SJSA1 (cell line): ENCODE results near the gene FAXC. TPM values are rescaled to one million over a fixed set of nuclear protein-coding genes. Genes with fewer than 3 reads are reported as not detected.

ENCODE experiments used
- DNase-seq, 2 experiments: peaks; one replicate each; pipeline ENCODE4 v3.0.0-alpha.2; 2015 to 2020; ENCODE audit warnings: low spot score in 2 of 2, low read depth in 1 of 2
- H3K27ac ChIP-seq: fragments of 250-450 bp; sonication (Bioruptor Pico); 2 replicates; pipeline ENCODE4 v1.5.1; 2020; ENCODE audit warnings: mild to moderate bottlenecking, moderate library complexity
- H3K27me3 ChIP-seq: fragments of 250-450 bp; sonication (Bioruptor Pico); replicated peaks from 2 replicates; pipeline ENCODE4 v1.5.1; 2020; ENCODE audit warnings: mild to moderate bottlenecking, moderate library complexity
- H3K36me3 ChIP-seq: fragments of 250-450 bp; sonication (Bioruptor Pico); 2 replicates; pipeline ENCODE4 v1.5.1; 2020; ENCODE audit warnings: mild to moderate bottlenecking
- H3K4me1 ChIP-seq: fragments of 250-450 bp; sonication (Bioruptor Pico); replicated peaks from 2 replicates; pipeline ENCODE4 v1.6.1; 2021; ENCODE audit warnings: mild to moderate bottlenecking
- H3K4me3 ChIP-seq: fragments of 250-450 bp; sonication (Bioruptor Pico); 2 replicates; pipeline ENCODE4 v1.5.1; 2020; ENCODE audit warnings: mild to moderate bottlenecking
- H3K9me3 ChIP-seq: fragments of 250-450 bp; sonication (Bioruptor Pico); replicated peaks from 2 replicates; pipeline ENCODE4 v1.5.1; 2020; ENCODE audit warnings: mild to moderate bottlenecking
- total RNA-seq: library from RNA; depleted of rRNA; stranded (reverse); fragments of >200 nt; shearing (Covaris generic); gene quantifications from 2 replicates; pipeline ENCODE4 v1.2.3, GENCODE V29; 2014; rRNA removed

Gene FAXC
- total RNA-seq = 10.5 and 20.5 TPM in 2 replicates

DNA sequence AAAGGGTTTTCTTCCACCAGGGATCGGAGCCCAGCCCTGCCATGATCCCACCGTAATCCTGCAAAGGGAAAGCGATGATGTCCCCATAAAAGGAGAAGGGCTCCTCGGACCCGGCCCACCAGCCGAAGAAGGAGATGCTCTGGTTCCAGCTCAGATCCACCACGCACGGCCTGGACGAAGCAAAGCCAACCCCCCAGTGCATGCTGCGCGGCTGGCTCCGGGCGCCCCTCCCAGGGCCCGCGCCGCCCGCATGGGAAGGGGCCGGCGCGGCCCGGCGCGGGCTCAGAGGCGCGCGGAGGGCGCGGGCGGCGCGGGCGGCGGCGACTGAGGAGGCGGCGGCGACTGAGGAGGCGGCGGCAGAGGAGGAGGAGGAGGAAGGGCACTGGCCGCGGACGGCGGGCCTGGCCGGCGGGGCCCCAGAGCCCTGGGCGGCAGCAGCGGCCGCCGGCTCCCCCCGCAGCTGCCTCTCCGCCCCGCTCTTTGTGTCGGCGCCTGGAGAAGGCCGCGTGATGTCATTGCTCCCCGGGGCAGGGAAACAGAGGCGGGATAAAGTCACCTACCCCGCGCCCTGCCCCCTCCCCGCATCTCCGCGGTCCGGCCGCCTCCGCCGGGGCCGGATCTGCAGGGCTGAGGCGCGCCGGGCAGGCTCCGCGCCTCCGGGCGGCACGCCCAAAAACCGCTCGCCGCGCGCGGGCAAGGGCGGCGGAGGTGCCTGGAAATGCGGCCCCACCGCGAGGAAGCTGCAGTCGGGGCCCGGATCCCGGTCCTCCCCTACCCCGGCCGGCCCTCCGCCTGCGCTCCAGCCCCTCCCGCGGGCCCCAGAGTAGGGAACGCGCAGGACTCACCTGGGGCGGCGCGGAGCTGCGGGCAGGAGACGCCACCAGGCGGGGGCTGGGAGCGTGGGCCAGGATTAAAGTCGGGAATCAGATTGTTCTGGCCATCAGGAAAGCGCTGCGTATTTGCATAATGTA is at the start of gene FAXC:
Gene FAXC (minus strand): TSS at position 504 of the 971 bp plus-strand sequence. CDS start 302 bp downstream, at position 202.
- 0 out of 2 replicates have a peak, but pooled peaks cover 2% of the 10 kb centered on the region for H3K27me3 ChIP-seq
- peaks cover 48% of the 10 kb centered on the region for H3K4me1 ChIP-seq
- H3K36me3 ChIP-seq = peaks cover 3% of the 10 kb centered on the region; the same call in 1 of the 2 replicates
- H3K4me3 ChIP-seq = peak within 1 kb of the TSS; percentile 79
- peak within 1 kb of the TSS; percentile 61 for H3K27ac ChIP-seq
- no peaks in the 10 kb centered on the region for H3K9me3 ChIP-seq
- peak; percentile 62 to 64 for DNase-seq

DNA sequence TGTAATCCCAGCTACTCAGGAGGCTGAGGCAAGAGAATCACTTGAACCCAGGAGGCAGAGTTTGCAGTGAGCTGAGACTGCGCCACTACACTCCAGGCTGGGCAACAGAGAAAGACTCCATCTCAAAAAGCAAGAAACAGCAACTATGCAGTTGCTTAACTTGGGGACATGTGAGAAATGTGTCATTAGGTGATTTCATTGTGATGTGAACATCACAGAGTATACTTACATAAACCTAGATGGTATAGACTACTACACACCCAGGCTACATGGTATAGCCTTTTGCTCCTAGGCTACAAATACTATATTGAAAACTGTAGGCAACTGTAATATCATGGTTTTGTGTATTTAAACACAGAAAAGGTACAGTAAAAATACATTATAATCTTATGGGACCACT is 47.8 kb upstream of the FAXC start:
- H3K27me3 ChIP-seq = no peaks in the 10 kb centered on the region

DNA sequence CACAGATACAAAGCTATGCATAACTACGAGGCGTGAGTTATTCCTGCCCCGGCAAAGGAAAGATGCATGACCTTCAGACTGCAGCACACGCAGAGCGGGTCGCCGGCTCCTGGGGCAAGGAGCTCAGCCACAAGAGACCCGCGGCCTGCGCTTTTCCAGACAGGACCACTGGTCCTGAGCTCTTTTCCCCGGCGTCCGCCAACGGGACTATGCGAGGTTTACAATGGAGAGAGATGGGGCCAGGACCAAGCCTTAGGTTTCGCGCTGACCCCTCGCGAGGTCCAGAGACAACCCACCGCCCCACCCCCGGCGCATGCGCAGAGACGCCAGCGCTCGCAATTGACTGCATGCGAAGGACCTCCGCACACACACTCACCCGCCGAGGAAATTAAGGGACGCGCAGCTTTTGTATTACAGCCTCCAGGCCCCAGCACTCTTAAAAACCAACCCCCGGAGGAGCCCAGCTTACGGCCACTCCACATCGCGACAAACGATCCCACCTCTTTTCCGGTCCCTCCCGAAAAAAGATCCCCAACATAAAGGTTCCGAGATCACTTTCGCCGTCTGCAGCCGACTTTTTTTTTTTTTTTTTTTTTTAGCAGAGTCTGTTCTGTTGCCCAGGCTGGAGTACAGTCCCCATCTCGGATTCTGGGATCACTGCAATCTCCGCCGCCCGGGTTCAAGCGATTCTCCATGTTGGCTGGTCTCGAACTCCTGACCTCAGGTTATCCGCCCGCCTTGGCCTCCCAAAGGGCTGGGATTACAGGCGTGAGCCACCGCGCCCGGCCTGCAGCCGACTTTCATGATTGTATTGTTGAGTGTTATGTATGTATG is 44.4 kb upstream of the FAXC start, which contains the start of gene COQ3:
Gene COQ3 (minus strand): TSS at position 498 of the 834 bp plus-strand sequence. CDS start 16 bp downstream, at position 482.
- no peaks in the 10 kb centered on the region for H3K27me3 ChIP-seq
- peak within 1 kb of the TSS; percentile 55 for H3K27ac ChIP-seq
- no peaks in the 10 kb centered on the region; the same call in 1 of the 2 replicates for H3K4me1 ChIP-seq
- H3K9me3 ChIP-seq = no peaks in the 10 kb centered on the region
- H3K4me3 ChIP-seq = peak within 1 kb of the TSS; percentile 64
- H3K36me3 ChIP-seq = peaks cover 13% of the 10 kb centered on the region
- DNase-seq = peak; percentile 86 to 89

More for the DNA sequence above, 47.8 kb upstream of the FAXC start:
- H3K4me3 ChIP-seq = no peak overlapping the region
- H3K9me3 ChIP-seq = no peaks in the 10 kb centered on the region
- DNase-seq = no peak
- no peak overlapping the region for H3K27ac ChIP-seq
- no peaks in the 10 kb centered on the region; the same call in 1 of the 2 replicates for H3K4me1 ChIP-seq
- peaks cover 45% of the 10 kb centered on the region for H3K36me3 ChIP-seq

DNA sequence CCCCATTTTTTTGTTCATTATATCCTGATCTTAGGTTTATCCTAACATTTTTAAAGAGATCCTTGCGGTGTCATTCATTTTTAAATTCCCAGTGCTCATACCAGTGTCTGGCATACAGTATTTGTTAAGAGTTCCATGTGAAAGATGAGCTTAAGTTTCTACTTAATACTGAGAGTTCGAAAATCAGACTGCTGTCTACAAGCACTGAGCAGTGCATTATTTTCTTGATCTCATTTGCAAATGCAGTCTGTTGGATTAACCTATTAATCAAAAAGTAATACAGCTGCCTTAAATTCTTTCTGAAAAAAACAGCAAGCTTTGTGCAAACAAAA is 43.9 kb upstream of the FAXC start:
- Histone ChIP-seq H3K27ac (peak overlapping the region; percentile 55; the same call in 1 of the 2 replicates), H3K36me3 (peaks cover 8% of the 10 kb centered on the region; the same call in 1 of the 2 replicates), H3K4me3 (peak overlapping the region; percentile 64), H3K4me1 (no peaks in the 10 kb centered on the region; the same call in 1 of the 2 replicates), H3K9me3 (no peaks in the 10 kb centered on the region), H3K27me3 (no peaks in the 10 kb centered on the region)
- no peak for DNase-seq

DNA sequence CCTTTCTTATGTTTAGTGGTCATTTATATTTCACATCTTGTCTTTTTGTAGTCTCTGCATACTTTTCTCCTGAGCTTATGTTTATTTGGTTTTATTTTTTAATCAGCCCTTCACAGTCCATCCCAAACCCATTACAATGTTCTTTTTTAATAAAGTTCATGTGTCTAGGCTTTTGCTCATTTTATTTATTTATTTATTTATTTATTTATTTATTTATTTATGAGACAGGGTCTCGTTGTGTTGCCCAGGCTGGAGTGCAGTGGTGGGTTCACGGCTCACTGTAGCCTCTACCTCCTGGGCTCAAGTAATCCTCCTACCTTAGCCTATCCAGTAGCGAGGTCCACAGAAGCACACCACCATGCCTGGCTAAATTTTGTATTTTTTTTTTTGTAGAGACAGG is 41.4 kb upstream of the FAXC start:
- no peaks in the 10 kb centered on the region for H3K9me3 ChIP-seq
- H3K36me3 ChIP-seq = no peaks in the 10 kb centered on the region; the same call in 1 of the 2 replicates
- H3K27ac ChIP-seq = no peak overlapping the region
- DNase-seq = no peak
- H3K4me1 ChIP-seq = no peaks in the 10 kb centered on the region; the same call in 1 of the 2 replicates
- H3K27me3 ChIP-seq = no peaks in the 10 kb centered on the region
- no peak overlapping the region for H3K4me3 ChIP-seq

DNA sequence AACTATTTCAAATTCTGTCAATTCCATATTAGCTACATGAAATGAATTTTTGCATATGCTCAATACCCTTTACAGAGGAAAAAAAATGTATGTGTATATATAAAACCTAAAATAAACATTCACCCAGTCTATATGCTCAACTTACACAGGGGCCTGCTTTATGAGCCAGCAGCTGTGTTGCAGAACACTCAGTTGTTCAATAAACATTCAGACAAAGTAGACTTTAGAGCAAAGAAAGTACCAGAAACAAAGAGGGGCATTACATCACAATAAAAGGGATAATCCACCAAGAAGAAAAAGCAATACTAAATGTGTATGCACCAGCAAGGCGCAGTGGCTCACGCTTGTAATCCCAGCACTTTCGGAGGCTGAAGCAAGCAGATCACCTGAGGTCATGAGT is 35.0 kb upstream of the FAXC start:
- Histone ChIP-seq H3K36me3 (no peaks in the 10 kb centered on the region), H3K9me3 (no peaks in the 10 kb centered on the region), H3K4me3 (no peak overlapping the region), H3K27ac (no peak overlapping the region), H3K4me1 (no peaks in the 10 kb centered on the region), H3K27me3 (no peaks in the 10 kb centered on the region)
- DNase-seq = no peak

DNA sequence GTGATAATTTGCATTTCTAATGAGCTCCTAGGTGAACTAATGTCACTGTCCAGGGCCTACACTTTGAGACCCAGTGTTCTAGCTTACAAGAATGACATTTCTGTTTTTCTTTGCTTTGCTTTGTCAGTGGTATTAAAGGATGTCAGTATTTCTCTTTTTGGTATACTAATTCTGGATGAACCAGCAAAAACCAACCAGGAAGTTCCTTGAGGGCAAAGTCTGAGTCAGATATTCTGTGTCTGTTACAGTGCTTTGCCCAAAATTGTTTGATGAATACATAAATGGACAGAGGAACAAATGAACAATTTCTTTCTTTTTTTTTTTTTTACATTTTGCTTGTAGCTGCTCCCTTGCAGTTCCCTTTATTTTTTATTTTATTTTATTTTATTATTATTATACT is 29.2 kb upstream of the FAXC start:
- H3K9me3 ChIP-seq = no peaks in the 10 kb centered on the region

DNA sequence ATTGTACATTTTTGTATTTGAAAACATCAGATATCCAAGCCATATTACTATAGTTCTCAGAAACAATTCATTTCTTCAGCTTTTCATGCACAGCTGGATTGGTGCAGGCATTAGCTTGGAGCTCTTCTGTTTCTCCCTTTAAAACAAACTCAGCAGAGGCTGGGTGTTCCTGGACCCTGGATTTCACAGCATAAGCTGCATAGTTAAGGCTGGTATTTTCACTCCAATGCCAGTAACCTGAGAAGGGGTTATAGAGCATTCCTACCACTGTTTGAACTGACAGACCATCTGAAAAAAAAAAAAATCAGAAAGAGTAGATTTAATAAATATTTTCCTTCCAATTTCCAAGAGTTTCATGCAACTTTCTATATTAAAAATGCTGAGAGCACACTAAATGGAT is 20.1 kb upstream of the FAXC start:
- H3K4me1 ChIP-seq = no peaks in the 10 kb centered on the region
- no peaks in the 10 kb centered on the region for H3K27me3 ChIP-seq
- H3K9me3 ChIP-seq = no peaks in the 10 kb centered on the region
- no peak for DNase-seq
- H3K27ac ChIP-seq = no peak overlapping the region
- no peak overlapping the region for H3K4me3 ChIP-seq
- H3K36me3 ChIP-seq = no peaks in the 10 kb centered on the region

More for the DNA sequence above, 29.2 kb upstream of the FAXC start:
- no peaks in the 10 kb centered on the region for H3K27me3 ChIP-seq
- no peak overlapping the region for H3K27ac ChIP-seq
- no peaks in the 10 kb centered on the region; the same call in 1 of the 2 replicates for H3K36me3 ChIP-seq
- no peak overlapping the region for H3K4me3 ChIP-seq
- H3K4me1 ChIP-seq = no peaks in the 10 kb centered on the region
- DNase-seq = no peak

DNA sequence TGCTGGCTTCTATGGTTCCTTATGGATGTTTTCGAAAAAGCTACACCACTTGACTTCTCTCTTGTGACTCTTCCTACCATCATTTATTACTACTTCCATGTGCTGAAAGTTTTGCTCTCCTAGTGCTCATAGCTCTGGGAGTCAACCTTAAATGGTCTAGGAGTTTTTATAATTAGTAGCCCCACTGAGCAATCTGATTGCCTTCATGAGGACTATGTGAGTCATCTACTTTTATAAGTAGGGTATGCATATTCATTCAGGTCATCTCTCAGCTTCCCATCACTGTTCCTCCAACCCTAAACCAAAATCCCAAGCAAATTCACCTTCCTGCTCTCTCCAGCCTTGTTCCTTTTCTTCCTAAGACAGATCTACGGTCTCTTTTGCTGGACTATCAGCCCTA is 17.4 kb upstream of the FAXC start:
- H3K4me1 ChIP-seq = no peaks in the 10 kb centered on the region
- H3K4me3 ChIP-seq = no peak overlapping the region
- H3K27me3 ChIP-seq = no peaks in the 10 kb centered on the region
- no peaks in the 10 kb centered on the region for H3K36me3 ChIP-seq
- no peak for DNase-seq
- H3K27ac ChIP-seq = no peak overlapping the region
- no peaks in the 10 kb centered on the region for H3K9me3 ChIP-seq

DNA sequence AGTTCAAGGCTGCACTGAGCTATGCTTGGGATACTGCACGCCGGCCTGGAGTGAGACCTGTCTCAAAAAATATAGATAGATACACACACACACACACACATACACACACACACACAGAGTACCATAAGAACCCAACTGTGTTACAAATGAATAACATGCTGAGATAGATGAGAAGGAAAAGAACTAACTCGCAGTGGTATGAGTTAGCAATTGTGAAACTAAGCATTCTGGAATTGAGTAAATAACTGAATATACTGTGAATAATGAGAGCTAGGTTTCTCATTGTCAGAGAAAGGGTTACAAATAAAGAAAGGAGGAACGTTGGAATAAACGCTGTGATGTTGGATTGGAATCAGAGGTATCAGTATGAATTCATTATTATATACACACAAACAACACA is 14.6 kb upstream of the FAXC start:
- no peak overlapping the region for H3K27ac ChIP-seq
- DNase-seq = no peak
- no peaks in the 10 kb centered on the region for H3K4me1 ChIP-seq
- H3K36me3 ChIP-seq = no peaks in the 10 kb centered on the region
- H3K27me3 ChIP-seq = peaks cover 13% of the 10 kb centered on the region
- H3K4me3 ChIP-seq = no peak overlapping the region
- no peaks in the 10 kb centered on the region for H3K9me3 ChIP-seq

DNA sequence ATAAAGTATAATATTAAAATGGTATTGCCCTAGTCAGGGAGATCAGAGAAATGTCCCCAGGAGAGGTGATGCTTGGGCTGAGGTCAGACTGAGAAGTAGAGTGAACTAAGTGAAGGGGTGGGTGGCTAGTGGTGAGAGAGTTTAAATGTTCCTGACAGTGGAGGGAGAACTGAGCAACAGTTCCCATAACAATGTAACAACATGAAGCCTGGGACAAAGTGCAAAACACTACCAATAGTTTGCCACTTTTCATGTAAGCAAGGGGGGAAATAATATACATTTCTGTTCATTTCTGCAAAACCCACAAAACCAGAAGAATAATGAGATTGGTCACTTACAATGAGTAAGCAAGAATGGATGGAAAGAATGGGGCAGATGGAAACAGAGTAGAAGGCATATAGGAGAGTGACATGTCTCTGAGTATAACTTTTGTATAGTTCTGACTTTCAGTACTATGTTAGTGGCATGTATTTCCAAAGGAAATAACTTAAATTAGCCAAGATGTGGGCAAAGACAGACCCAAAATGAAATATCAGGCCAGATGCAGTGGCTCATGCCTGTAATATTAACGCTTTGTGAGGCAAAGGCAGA is 13.3 kb upstream of the FAXC start:
- H3K4me3 ChIP-seq = no peak overlapping the region
- no peaks in the 10 kb centered on the region for H3K9me3 ChIP-seq
- no peaks in the 10 kb centered on the region for H3K4me1 ChIP-seq
- no peak overlapping the region for H3K27ac ChIP-seq
- H3K36me3 ChIP-seq = no peaks in the 10 kb centered on the region
- peaks cover 13% of the 10 kb centered on the region for H3K27me3 ChIP-seq
- DNase-seq = no peak

DNA sequence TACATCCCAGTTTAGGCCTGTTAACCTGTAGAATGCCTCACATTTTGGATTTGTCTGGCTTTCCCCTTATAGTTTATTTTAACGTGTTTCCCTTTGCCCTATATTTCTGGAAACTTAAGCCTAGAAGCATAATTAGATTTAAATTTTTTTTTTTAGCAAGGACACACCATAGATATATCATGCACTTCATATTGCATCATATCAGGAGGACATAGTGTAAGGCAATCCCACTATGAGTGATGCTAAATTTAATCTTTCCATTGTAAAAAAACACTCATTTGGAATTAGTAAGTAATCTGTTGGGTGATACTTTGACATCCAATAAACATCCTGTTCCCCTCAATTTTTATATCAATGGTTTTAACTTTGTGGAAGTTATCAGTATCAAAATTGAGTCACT is 10.3 kb upstream of the FAXC start:
- no peaks in the 10 kb centered on the region for H3K9me3 ChIP-seq
- H3K4me3 ChIP-seq = no peak overlapping the region
- DNase-seq = no peak
- H3K27ac ChIP-seq = no peak overlapping the region
- H3K27me3 ChIP-seq = peaks cover 13% of the 10 kb centered on the region
- no peaks in the 10 kb centered on the region for H3K4me1 ChIP-seq
- H3K36me3 ChIP-seq = no peaks in the 10 kb centered on the region

DNA sequence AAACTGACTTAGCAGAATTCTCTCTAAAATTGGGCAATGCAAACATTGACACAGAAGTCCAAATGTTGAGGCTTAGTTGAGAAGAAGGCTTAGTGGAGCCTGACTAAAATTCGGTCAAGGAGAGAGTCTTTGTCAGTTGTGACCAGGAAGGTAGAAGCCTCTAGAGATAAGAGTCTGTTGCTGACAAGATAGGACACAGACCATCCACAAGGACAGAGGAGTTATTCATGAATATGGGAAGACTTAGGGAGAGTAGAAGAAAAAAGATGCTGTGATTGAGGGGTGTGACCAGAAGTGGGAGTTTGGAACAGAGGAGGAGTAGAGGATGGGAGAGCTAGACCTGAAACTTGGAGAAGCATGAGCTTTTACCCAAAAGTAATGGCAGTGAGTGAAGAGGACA is 7.2 kb upstream of the FAXC start:
- Histone ChIP-seq H3K4me3 (no peak overlapping the region), H3K36me3 (no peaks in the 10 kb centered on the region), H3K27ac (no peak overlapping the region), H3K9me3 (no peaks in the 10 kb centered on the region), H3K4me1 (no peaks in the 10 kb centered on the region), H3K27me3 (peaks cover 16% of the 10 kb centered on the region)
- no peak for DNase-seq
